ENCODE results near the gene BEX3.

BEX3 gene

DNA sequence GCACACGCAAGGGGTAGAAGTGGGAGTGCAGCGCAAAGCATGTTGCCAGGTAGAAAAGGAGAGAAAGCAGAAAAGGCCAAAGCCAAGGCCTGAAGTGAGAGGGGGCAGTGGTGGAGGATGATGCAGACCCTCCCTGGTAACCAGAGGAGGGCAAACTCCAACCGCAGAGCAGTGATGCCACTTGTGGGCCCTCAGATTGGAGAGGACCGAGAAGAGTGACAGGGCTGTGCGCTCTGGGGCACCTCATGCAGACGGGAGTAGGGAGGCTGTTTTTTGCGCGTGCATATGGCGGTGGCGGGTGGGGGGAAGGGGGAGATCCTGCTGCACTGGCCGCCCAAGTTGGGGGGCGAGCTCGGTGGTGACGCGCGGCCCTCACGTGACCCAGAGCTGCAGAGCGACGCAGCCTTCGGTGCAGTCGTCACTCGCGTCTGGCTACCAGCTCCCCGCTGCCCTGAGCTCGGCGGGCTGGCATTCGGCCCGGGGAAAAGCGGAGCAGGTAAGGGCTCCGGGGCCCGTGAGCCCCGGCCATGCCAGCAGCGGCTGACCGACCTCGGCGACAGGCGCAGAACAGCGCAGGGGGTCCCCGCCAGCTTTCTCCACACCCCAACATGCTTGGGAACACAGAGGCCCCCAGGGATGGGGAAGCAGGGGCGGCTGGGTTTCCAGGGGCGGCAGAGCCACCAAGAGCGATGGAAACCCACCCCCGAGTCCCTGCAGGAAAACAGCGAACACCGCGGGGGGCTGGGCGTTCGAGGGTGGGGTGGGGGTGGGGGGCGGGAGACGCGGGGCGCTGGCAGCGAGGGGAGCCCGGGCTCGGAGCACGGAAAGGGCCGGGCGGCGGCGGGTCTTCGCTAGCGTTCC lies at the start of gene BEX3:
TSS of gene BEX3 (plus strand) at position 421 of the 861 bp plus-strand sequence. CDS start 984 bp downstream, outside the sequence.
- in situ Hi-C loops (cut with HindIII; ENCODE audit: low sequenced_read_pairs) = no loop called here
- TF ChIP-seq, protein P1, sequence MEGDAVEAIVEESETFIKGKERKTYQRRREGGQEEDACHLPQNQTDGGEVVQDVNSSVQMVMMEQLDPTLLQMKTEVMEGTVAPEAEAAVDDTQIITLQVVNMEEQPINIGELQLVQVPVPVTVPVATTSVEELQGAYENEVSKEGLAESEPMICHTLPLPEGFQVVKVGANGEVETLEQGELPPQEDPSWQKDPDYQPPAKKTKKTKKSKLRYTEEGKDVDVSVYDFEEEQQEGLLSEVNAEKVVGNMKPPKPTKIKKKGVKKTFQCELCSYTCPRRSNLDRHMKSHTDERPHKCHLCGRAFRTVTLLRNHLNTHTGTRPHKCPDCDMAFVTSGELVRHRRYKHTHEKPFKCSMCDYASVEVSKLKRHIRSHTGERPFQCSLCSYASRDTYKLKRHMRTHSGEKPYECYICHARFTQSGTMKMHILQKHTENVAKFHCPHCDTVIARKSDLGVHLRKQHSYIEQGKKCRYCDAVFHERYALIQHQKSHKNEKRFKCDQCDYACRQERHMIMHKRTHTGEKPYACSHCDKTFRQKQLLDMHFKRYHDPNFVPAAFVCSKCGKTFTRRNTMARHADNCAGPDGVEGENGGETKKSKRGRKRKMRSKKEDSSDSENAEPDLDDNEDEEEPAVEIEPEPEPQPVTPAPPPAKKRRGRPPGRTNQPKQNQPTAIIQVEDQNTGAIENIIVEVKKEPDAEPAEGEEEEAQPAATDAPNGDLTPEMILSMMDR (IDR thresholded peaks at IDR 0.05; ENCODE audit: low read depth, low read length, missing control alignments) = no peak
- H3K4me3 ChIP-seq (ENCODE audit: low read depth, low read length) = peak within 1 kb of the TSS; percentile 61
- no peak for DNase-seq (ENCODE audit: low read depth)

DNA sequence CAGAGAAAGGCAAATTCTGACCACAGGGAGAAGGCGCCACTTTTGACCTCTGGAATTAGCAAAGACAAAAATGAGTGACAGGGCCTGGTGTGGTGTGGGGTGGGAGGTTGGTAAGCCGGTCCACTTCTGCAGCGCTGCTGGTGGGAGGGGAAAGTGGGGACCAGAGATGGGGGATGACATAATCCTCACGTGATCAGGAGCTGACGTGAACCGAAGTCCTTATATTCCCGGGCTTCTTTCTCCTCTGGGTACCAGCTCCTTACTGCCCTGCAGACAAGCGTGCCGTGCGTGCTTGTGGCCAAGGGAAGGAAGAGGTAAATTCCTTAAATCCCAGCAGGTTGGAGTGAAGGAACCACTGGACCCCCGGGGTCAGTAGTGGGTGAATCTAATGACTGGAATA lies 46.3 kb upstream of the BEX3 start, which contains the start of gene TCEAL7:
TSS of gene TCEAL7 (plus strand) at position 249 of the 400 bp plus-strand sequence. CDS start 1,165 bp downstream, outside the sequence.
- peak within 1 kb of the TSS; percentile 46 for H3K4me3 ChIP-seq (ENCODE audit: low read depth, low read length)
- TF ChIP-seq, protein P1 (IDR thresholded peaks at IDR 0.05; ENCODE audit: low read depth, low read length, missing control alignments) = no peak
- in situ Hi-C loops (cut with HindIII; ENCODE audit: low sequenced_read_pairs) = no loop called here
- DNase-seq (ENCODE audit: low read depth) = peak; percentile 18

DNA sequence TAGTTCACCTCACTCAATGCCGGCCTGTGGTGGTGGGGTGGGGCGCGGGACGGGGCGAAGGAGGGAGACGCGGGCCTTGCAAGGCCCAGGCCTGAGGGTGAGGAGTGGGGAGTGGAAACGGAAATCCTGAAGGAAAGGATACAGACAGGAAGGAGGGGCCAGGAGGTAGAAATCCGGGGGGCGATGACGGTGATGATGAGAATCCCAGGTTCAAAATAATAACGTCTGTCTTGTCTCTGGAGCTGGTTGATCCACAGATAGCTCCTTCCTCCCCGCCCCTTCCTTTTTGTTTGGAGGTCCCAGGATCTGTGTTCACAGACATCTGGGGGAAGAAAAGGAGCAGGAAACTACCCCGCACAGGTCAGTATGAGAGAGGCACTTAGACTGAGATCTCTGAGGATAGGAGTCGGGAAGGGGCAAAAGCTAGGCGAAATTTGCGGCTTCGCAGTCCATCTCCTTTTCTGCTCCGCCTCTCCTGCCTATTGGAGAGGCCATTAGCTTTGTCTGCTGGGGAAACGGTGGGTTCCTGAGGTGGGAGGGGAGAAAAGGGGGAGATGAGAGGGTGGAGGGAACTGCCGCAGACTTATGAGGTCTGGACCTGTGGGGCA lies 45.6 kb upstream of the BEX3 start:
- DNase-seq (ENCODE audit: low read depth) = no peak
- H3K4me3 ChIP-seq (ENCODE audit: low read depth, low read length) = peak overlapping the region; percentile 46
- in situ Hi-C loops (cut with HindIII; ENCODE audit: low sequenced_read_pairs) = no loop called here
- TF ChIP-seq, protein P1 (IDR thresholded peaks at IDR 0.05; ENCODE audit: low read depth, low read length, missing control alignments) = no peak

DNA sequence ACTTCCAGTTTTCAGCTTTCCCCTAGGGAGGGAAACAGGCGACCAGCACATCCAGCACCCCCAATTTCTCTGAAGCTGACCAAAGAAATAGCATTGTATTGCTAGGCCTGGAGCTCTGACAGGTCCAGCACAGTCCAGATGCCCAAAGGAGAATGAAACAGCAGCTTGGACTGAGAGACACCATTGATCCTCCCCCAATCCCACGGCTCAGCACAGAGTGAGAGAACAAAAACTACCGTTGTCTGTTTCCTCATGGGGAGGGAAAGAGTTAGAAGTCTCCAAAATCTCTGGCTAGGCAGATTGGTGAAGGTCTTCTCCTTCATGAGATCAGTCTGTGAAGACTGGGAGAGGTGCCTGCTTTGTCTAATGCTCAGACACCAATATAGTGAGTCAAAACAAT lies 37.7 kb upstream of the BEX3 start:
- in situ Hi-C loops (cut with HindIII; ENCODE audit: low sequenced_read_pairs) = no loop called here
- no peak for DNase-seq (ENCODE audit: low read depth)
- no peak overlapping the region for H3K4me3 ChIP-seq (ENCODE audit: low read depth, low read length)
- TF ChIP-seq, protein P1 (IDR thresholded peaks at IDR 0.05; ENCODE audit: low read depth, low read length, missing control alignments) = no peak

DNA sequence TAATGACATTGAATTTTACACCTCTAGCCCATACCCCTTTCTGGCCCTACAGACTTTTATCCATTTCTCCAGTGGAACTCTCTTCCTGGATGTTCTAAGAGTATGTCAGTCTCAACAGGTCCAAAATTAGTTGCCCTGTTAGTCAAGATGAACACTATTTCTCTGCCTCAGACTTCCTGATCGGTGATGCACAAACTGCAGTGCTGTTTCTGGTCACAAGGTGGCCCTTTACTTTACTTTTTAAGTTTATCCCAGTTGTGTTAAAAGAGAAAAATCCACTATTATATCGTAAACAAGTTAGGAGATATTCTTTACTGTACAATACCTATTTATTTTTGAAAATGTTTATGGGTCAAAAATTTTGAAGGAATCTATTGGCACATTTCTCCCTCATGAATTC lies 33.2 kb upstream of the BEX3 start:
- H3K4me3 ChIP-seq (ENCODE audit: low read depth, low read length) = no peak overlapping the region
- TF ChIP-seq, protein P1 (IDR thresholded peaks at IDR 0.05; ENCODE audit: low read depth, low read length, missing control alignments) = peak; percentile 66
- in situ Hi-C loops (cut with HindIII; ENCODE audit: low sequenced_read_pairs) = no loop called here
- peak; percentile 18 for DNase-seq (ENCODE audit: low read depth)

DNA sequence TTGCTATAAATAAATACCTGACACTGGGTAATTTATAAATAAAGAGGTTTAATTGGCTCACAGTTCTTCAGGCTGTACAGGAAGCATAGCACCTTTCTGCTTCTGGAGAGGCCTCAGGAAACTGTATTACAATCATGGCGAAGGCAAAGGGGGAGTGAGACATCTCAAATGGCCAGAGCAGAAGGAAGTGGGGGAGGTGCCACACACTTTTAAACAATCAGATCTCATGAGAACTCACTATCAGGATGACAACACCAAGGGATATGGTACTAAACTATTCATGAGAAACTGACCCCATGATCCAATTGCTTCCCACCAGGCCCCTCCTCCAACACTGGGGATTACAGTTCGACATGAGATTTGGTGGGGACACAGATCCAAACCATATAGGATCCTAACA lies 31.7 kb upstream of the BEX3 start:
- no peak overlapping the region for H3K4me3 ChIP-seq (ENCODE audit: low read depth, low read length)
- TF ChIP-seq, protein P1 (IDR thresholded peaks at IDR 0.05; ENCODE audit: low read depth, low read length, missing control alignments) = no peak
- in situ Hi-C loops (cut with HindIII; ENCODE audit: low sequenced_read_pairs) = no loop called here
- DNase-seq (ENCODE audit: low read depth) = no peak
